GM21423 (cell line): ENCODE data around the gene JAKMIP1.
"Not testable (repeated sequence)": the region's sequence is repeated elsewhere in the genome, so short reads cannot be mapped to it uniquely, and the experiment has no call there.

Experiments
- ATAC-seq: cut with Tn5 transposase; IDR thresholded peaks from one replicate; pipeline ENCODE4 v1.9.1; 2021; ENCODE audit warnings: mild to moderate bottlenecking, moderate library complexity; ENCODE audit not compliant: unreplicated experiment

The JAKMIP1 gene

DNA sequence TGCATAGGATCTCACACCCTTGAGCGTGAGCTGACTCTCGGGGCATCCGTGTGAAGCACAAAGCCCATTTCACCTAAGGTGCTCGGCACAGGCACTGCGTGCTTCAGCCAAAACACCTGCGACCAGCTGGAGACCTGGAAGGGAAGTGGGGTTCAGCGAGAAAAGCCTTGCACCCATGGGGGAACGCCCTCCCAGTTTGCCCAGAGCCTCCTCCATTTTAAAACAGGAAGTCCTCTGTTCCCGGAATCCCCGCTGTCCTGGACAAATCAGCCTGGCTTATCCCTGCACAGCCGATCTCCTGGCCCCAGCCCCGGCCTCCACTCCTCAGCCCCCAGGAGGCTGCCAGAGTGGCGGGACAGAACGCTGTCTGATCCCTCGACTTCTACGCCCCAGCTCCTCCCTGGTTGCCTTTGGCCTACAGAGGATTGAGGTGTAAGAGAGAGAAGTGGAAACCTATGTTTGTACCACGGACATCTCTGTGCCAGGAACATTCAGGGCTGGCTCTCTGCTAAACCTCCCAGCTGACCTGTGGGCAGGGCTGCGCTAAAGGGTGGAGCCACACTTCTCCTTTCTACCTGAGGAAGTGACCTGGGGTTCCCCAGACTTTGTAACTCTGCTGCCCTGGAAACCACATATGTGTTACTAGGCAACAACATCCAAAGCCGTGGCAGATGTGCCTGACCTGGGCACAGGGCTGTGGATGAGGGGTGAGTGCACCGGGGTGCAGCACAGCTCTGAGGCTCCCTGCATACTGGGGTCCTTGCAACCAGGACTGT lies 178.3 kb downstream of the JAKMIP1 start:
- ATAC-seq: no peak

DNA sequence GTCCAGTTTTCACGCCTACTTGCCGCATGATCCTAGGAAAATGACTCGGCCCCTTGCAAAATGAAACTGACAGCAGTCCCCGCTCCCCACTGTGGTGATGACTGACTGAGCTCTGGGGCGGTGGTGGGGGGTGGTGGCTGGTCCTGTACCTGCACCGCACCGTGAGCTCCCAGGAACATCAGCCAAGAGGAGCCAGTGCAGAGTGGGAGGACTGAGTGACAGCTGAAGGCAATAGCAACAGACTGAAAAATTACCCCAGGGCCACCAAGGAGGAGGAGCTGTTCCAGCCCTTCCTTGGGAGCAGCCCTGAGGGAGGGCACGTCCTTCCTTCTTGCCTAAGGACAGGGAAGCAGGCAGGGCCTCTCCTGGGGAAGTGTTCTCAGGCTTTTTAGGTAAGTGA lies 179.7 kb downstream of the JAKMIP1 start:
- ATAC-seq: no peak

DNA sequence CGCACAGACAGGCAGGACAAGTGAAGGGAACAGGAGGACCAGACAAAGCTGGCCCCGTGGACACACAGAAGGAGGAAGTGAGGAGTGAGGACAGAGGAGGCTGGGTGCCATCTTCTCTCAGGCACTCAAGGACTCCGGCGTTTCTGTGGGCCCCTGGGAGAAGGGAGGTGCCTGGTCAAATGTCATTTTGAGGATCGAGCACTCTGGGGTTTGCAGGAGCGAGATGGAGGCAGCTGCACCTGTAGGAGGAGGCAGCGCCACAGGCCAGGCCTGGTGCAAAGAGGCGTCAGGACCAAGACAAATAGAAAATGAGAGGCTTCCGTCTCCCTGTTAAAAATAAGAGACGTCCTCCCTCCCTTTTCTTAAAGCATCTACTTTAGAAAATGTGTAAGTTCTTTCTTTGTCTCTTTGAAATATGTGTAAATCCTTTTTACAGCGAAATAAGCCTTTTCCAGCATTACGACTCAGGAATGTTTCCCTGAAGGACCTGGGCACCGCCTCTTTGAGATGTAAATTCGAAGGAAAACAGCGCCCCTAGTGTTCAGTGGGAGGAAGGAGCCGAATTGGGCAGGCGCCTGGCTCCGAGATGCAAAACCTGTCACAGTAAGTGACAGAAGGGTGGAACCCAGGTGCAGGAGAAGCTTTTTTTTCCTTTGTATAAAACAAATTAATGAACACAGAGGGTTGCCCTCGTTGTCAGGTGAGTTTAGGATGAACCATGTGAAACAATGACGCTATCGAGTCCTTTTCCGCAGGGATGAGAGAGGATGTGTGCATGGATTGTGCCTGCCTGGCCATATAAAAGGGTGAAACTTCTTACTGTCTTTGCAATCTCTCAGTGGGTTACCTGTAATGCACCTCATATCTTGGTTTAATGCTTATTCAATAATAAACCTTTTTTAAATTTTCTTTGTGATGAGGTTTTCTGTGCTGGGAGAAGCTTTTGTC lies 180.8 kb downstream of the JAKMIP1 start:
- no peak for ATAC-seq

DNA sequence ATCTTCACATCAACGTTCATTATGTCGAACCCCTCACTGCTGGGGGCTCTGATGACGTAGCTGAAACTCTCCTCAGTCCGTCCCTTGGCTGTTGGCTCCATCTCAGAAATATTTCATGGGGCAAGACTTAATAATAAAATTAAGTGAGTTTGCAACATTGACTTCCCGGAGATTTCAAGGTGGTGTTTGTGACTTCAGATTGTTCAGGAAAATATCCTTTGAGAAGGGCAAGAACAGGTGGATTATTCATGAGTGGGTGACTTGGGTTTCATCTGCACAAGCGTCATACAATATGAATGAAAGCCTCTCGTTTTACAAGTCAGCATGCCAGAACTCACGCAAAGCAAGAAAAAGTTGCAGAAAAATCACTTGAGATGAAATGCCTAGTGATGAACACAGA lies 182.0 kb downstream of the JAKMIP1 start, which contains the start of gene C4orf50:
Gene C4orf50, minus strand, starts transcription at position 101 of the 400 bp plus-strand sequence.
- no peak for ATAC-seq

DNA sequence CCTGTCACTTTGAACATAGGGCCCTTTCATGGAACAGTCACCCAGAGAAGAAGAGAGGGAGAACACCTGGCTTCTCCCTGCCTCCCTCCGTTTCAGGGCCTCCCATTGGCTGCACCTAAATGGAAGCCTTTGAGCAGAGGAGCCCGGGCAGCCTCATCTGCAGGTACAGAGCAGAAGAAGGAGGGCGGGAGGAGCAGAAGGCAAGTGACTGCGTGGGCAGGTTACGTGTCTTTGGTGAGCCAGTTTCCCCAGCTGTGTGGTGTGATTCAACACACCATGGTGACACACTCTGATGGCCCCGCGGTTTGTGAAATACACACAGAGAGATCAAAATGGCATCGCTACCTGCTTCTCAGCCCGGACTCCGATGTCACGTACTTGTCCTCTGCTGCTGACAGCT lies 182.5 kb downstream of the JAKMIP1 start:
- ATAC-seq: no peak

DNA sequence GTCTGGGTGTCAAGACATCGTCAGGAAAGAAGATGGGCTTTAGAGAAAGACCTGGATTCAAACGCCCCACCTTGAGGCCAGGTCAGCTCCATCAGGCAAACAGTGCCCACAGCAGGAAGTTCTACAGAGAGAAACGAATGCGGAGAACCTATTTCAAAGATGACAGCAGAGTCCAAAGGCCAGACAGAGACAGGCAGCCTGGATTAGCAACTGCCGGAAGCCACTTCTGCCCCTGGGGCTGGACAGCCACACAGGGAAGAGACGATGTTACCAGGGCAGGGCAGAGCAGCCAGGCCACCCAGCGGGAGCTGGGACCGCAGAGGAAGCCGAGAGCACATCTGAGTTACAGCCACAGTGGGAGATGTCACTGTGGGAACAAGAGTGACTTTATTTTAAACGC lies 183.3 kb downstream of the JAKMIP1 start:
- no peak for ATAC-seq

DNA sequence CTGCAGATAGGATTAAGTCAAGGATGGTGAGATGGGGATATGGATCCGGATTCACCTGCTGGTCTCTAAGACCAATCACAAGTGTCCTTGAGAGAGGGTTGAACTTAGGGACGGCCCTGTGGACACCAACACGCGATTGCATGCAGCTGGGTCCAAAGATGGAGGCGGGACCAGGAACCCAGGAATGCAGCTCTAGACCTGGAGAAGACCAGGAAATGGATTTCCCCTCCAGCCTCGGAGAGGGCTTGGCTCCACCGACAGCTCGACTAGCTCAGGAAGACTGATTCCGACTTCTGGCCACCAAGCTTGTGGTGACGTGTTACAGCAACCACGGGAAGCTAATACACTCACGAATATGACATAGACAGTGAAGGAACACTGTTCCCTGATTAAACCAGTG lies 186.8 kb downstream of the JAKMIP1 start:
- no peak for ATAC-seq

DNA sequence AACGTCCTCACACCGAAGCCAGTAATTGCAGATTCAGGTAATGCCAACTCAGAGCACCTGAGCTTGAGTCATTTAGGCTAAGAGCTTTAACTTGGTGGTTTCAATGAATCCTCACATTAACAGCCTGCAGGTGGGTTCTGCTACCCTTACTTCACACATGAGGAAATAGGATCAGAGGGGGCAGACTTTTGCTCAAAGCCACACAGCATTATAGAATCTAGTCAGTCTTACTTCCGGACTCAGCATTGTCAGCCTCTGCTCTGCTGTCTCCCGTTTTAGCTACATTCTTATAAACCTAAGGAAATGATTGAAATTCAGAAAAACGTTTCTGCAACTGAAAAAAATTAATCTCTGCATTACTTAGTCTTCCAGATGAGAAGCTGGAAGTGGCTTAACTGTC lies 188.1 kb downstream of the JAKMIP1 start:
- no peak for ATAC-seq

DNA sequence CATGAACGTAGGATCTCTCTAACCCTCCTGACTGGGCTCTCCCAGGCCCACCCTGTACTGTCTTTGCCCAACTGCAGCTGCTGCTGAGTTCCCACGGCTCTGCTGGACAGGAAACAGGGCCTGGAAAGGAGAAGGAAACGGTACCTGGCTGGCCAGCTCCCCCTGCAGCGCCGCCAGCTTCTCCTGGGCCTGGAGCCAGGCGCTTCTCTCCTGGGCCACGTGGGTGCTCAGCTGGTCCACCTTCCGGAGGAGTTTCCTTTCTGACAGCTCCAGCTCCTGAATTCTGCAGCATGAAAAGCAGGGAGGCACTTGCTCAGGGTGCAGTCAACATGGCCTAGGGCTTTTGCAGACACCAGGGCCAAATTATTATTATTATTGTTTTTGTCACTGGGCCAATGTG lies 188.7 kb downstream of the JAKMIP1 start:
- ATAC-seq: no peak

DNA sequence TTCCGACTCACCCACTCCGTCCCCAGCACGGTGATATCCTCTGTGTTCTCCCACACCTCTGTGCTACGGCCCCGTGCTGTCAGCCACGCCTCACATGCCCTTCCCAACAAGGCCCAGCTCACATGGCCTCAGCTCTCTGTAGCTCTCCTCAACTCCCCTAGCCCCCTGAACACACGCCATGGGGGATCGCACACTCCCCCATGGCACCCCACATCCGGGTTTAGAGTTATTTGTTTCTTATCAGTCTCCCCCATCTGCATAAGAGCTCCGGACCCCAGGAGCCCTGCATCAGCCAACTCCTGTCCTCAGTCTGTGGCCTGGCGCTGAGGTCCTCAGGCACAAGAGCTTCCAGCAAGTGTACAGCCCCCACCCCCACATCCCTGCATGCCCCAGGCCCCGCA lies 189.1 kb downstream of the JAKMIP1 start:
- ATAC-seq: no peak

DNA sequence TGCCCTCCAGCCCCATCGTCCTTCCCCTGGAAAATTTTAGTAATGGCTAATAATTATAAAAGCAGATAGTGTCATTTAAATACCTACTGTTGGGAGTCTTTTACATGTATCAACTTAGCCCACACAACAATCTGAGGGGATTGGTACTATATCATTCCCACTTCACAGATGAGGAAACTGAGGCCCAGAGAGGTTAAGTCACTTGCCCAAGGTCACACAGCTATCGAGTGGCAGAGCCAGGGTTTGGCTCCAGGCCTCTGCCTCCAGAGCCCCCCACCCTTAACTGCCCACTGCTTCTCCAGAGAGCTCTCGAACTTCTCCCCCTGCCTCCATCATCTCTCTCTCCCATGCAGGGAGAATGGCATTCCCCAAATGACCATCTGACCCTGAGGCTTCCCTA lies 189.6 kb downstream of the JAKMIP1 start:
- ATAC-seq: no peak

DNA sequence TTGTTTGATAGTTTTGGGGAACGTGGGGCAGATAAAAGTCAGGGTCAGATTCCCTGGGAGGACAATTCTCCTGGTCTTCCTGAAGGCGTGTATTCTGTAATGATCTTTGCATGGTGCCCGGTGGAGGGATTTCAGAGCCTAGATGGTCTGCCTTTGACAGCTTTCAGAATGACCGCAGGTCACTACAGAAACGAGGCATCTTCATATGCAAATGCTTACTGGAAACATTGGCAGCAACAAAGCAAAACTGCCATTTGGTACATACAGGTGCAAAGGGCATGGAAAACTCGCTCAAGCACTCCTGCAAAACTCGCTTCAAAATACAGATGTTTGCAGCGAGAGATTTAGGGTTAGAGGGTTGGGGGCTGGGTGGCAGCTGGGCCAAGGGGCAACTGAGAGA lies 190.9 kb downstream of the JAKMIP1 start:
- no peak for ATAC-seq

DNA sequence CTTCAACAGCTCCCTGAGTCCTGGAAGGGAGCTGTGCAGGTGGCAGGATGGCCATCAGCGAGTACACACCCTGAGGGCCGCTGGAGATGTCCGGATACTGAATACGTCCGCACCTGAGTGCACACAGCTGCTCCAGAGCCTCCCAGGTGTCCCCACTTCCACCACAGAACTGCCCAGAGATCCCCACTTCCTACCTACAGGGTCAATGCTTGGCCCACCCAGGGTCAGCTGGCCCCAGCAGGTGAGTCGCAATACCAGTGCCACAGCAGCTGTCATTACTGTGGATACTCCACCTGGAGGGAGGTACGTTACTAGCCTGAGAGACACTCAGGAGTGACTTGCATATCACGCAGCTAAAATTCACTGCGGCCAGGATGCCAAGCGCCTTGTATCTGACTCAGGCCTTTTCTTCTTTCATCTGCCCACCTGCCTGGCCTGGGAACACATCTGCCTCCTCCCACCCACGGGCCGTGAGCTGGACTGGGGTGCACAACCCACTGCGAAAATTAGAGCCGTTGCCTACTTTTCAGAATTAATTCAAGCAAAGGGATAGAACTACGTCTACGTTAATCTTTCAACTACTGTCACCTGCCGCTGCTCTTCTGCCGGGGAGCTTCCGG lies 191.5 kb downstream of the JAKMIP1 start:
- ATAC-seq: no peak

DNA sequence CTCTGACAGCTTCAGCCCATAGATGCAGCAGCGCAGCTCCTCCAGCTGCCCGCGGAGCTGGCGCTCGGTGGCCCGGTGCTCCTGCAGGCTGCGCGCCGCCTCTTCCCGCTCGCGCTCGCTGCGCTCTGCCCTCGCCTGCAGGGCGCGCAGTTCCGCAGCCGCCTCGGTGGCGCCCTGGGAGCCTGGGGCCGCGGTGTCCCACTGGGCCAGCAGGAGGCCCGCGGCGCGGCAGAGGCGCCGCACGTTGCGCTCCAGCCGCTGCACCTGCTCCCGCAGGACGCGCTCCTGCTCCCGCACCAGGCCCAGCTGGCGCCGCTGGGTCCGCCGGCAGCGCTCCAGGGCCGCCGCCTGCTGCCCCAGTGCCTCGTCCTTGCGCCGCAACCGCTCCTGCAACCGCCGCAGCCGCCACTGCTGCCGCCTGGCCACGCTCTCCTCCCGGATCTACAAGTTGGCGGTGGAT lies 192.2 kb downstream of the JAKMIP1 start:
- no peak for ATAC-seq

DNA sequence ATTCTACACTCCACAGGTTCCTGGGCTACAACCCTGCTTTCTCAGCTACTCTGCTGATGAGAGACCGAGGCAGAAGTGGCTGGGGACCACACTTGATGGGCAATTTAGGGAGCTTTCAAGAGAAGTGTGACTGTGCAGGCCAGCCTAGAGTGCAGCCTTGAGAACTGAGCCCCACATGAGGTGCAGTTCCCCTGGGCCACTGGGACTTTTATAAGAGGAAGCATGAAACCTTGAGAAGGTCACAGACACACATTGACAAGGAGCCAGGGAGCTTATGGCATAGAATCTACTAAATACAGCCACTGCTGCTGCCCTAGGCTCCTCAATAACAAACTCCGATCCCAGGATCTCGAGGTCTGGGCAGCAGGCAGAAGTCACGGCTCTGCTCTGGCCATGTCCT lies 195.2 kb downstream of the JAKMIP1 start:
- ATAC-seq: no peak

DNA sequence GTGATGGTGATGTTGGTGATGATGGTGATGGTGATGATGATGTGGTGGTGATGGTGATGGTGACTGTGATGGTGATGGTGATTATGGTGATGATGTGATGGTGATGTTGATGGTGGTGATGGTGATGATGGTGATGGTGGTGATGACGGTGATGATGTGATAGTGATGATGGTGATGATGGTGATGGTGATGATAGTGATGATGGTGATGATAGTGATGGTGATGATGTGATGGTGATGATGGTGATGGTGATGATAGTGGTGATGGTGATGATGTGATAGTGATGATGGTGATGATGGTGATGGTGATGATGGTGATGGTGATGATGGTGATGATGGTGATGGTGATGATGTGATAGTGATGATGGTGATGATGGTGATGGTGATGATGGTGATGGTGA lies 196.9 kb downstream of the JAKMIP1 start:
- ATAC-seq: not testable (repeated sequence)

DNA sequence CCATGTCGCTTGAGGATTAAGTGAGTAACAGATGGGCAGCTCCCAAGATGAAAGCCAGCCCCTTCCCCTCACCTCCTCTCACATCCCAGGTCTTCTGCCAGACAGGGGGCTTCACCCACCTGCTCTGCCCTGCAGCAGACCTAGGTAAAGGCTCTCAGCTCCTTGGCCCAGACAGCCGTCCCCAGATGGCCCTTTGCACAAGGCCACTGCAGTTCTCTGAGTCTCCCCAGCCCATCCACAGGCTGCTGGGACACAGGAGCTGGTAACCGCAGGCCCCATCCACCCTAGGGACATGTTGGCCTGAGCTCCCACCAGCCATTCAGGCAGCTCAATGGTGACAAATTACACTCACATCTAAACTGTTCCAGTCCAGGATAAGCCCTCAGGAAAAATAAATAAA lies 197.4 kb downstream of the JAKMIP1 start:
- no peak for ATAC-seq

DNA sequence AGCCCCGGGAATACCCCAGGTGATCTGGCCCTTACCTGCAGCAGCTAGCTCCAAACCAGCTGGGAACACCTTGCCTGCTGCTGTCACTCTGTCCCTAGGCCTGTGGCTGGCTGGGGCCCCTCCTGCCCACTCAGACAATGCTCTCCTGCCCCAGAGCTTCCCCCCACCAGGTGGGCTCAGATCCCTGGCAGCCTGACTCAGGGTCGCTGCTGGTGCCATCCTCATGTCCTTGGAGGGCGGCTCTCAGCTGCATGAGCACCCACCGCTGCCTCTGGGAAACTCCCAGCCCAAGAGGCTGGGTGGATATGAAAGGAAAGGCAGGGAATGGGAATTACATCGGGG lies 197.9 kb downstream of the JAKMIP1 start:
- ATAC-seq: no peak

DNA sequence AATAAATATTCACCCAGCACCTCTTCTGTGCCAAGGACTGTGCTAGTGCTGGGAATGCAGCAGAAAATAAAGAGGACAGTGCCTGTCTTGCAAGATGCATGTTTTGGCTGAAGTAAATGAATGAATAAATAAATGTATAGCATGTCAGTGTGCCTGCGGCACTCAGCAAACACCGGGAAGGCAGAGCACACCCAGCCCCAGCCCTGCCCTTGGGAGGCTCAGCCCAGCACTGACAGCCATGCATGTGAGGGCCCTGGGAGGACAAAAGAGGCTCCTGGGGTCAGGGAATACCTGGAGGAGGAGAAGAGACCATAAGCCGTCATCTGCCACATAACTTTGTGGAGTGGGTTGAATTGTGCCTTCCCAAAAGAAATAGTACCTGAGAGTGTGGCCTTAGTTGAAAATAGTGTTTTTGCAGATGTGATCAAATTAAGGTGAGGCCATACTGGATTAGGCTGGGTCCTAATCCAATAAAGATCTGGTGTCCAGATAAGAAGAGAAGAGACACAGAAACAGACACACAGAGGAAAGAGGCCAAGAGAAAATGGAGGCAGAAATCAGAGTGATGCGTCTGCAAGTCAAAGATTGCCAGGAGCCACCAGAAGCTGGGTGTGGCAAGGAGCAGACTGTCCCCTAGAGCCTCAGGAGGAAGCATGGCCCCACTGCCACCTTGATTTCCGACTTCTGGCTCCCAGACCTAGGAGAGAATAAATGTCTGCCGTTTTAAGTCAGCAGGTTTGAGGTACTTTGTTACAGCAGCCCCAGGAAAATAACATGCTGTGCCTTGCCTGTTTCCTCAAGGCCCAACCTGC lies 198.5 kb downstream of the JAKMIP1 start:
- no peak for ATAC-seq

DNA sequence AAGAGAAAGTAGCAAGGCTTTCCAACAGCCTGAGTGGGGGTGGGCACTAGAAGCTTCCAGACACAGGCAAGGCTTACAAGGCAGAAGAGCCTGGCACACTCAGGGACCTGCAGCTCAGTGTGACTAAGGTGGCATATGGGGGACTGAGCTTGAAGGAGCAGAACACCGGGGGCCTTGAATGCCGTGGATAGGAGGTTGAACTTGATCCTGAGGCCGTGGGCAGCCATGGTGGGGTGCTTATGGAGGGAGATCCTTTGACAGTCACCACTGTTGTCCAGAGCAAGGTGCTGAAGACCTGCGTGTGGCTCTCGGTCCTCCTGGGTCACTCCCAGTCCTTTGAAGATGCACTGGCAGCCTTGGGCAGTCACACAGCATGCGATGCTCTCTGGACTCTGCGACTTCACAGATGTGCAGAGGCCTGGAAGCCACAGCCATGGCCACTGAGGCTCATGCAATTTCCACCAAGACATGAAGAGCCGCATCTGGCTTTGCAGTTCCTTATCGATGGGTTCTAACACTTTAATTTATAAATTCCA lies 200.5 kb downstream of the JAKMIP1 start:
- ATAC-seq: no peak
